Natural killer cell (primary cell): ENCODE data around the gene CHTOP. TPM values are rescaled to one million over a fixed set of nuclear protein-coding genes. Genes with fewer than 3 reads are reported as not detected.

Experiments
- ATAC-seq, 3 donors: fragments of 150-1000 bp in 2 of 3; fragments of 200-7000 bp in 1 of 3; cut with Tn5 transposase; 1 replicate in 1 of 3; 2 replicates in 2 of 3; pipeline ENCODE4 v1.10.0; 2021; ENCODE audit warnings: mild to moderate bottlenecking in 2 of 3, moderate library complexity in 2 of 3
- DNase-seq, 2 donors: peaks; one replicate each; pipeline versions ENCODE4 v3.0.0 to v3.0.0-alpha.2; 2013 to 2021; ENCODE audit warnings: mixed read lengths in 1 of 2
- H3K27ac ChIP-seq: one replicate; pipeline ENCODE4 v1.5.1; 2013; ENCODE audit warnings: mild to moderate bottlenecking, low read length
- H3K27me3 ChIP-seq: one replicate; pipeline ENCODE4 v1.6.1; 2013; ENCODE audit warnings: low read length; ENCODE audit not compliant: control insufficient read depth, insufficient read depth
- H3K36me3 ChIP-seq: one replicate; pipeline ENCODE4 v1.6.1; 2013; ENCODE audit warnings: low read length; ENCODE audit not compliant: control insufficient read depth, insufficient read depth
- H3K4me1 ChIP-seq: one replicate; pipeline ENCODE4 v1.6.1; 2013; ENCODE audit warnings: low read length; ENCODE audit not compliant: control insufficient read depth, insufficient read depth
- H3K4me3 ChIP-seq: one replicate; pipeline ENCODE4 v1.5.1; 2013; ENCODE audit warnings: low read length
- H3K9me3 ChIP-seq: one replicate; pipeline ENCODE4 v1.6.1; 2013; ENCODE audit warnings: low read length; ENCODE audit not compliant: control insufficient read depth, insufficient read depth
- H3K27ac Mint-ChIP-seq, 2 donors: one replicate each; pipeline ENCODE4 v1.8.0; 2022; ENCODE audit warnings: mild to moderate bottlenecking in 2 of 2, mixed read lengths in 2 of 2, moderate library complexity in 1 of 2
- H3K27me3 Mint-ChIP-seq, 2 donors: one replicate each; pipeline ENCODE4 v1.8.0; 2022; ENCODE audit warnings: low read depth in 2 of 2, mixed read lengths in 2 of 2
- H3K36me3 Mint-ChIP-seq: one replicate; pipeline ENCODE4 v1.8.0; 2022; ENCODE audit warnings: mixed read lengths
- H3K4me1 Mint-ChIP-seq, 2 donors: one replicate each; pipeline ENCODE4 v1.8.0; 2022; ENCODE audit warnings: mixed read lengths in 2 of 2
- H3K4me3 Mint-ChIP-seq: one replicate; pipeline ENCODE4 v1.8.0; 2022; ENCODE audit warnings: mild to moderate bottlenecking, moderate library complexity, mixed read lengths
- H3K9me3 Mint-ChIP-seq, 2 donors: one replicate each; pipeline ENCODE4 v1.8.0; 2022; ENCODE audit warnings: mixed read lengths in 2 of 2
- WGBS: methylation state at CpG from one replicate; pipeline ENCODE4 v1.1.7; 2013; ENCODE audit warnings: missing lambda C conversion rate; ENCODE audit not compliant: insufficient coverage; 5-methylcytosine and 5-hydroxymethylcytosine counted together
- intact Hi-C: fragments of 100-400 bp; cut with micrococcal nuclease; formaldehyde crosslinking; loops from one replicate; pipeline ENCODE4 v1.14.2; 2022
- total RNA-seq, 4 donors: library from RNA; stranded (reverse); fragments of 120-200 nt in 1 of 4; gene quantifications; one replicate each; pipeline versions ENCODE4 v1.2.3 to v1.2.4, GENCODE V29; 2013 to 2022
- TF ChIP-seq, protein P1 (sequence below): fragments of 200-600 bp; IDR thresholded peaks from one replicate; pipeline ENCODE4 v1.8.0; 2022; ENCODE audit warnings: antibody characterized with exemption

The CHTOP gene
- total RNA-seq, 3 donors from 2014 or later (not counting 1 experiment from before 2014, with no cell fraction given), result 94.7 to 110 (median 106) TPM

- Mint-ChIP-seq H3K36me3 (no peaks in the 10 kb centered on the region), H3K27me3 (no peaks in the 10 kb centered on the region), H3K9me3 (no peaks in the 10 kb centered on the region), H3K27ac (peak within 1 kb of the TSS; percentile 79 to 93), H3K4me3 (peak within 1 kb of the TSS; percentile 92), H3K4me1 (peaks cover 7 to 13% of the 10 kb centered on the region in 2 donors)
- peaks cover 31% of the 10 kb centered on the region for H3K36me3 ChIP-seq
- H3K4me1 ChIP-seq, result peaks cover 18% of the 10 kb centered on the region
- intact Hi-C loops, result loop anchor here (1.0 kb wide), 1 partner anchor 13 kb away; no protein-coding TSS in a partner anchor
- ATAC-seq (peak; percentile 97 to 98 (median 97)), DNase-seq (peak; percentile 86 to 91)
- WGBS, result 3% methylated on average over 53 of the region's 53 CpGs
- H3K4me3 ChIP-seq, result peak within 1 kb of the TSS; percentile 73
- peak within 1 kb of the TSS; percentile 76 for H3K27ac ChIP-seq
- TF ChIP-seq, protein P1, sequence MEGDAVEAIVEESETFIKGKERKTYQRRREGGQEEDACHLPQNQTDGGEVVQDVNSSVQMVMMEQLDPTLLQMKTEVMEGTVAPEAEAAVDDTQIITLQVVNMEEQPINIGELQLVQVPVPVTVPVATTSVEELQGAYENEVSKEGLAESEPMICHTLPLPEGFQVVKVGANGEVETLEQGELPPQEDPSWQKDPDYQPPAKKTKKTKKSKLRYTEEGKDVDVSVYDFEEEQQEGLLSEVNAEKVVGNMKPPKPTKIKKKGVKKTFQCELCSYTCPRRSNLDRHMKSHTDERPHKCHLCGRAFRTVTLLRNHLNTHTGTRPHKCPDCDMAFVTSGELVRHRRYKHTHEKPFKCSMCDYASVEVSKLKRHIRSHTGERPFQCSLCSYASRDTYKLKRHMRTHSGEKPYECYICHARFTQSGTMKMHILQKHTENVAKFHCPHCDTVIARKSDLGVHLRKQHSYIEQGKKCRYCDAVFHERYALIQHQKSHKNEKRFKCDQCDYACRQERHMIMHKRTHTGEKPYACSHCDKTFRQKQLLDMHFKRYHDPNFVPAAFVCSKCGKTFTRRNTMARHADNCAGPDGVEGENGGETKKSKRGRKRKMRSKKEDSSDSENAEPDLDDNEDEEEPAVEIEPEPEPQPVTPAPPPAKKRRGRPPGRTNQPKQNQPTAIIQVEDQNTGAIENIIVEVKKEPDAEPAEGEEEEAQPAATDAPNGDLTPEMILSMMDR, result no peak
- no peaks in the 10 kb centered on the region for H3K9me3 ChIP-seq
- H3K27me3 ChIP-seq, result no peaks in the 10 kb centered on the region
Observed at GRCh38 chr1:153658400-153659174, 24.7 kb downstream of the CHTOP start, which contains the start of gene SNAPIN. Gene SNAPIN (plus strand): TSS chr1:153658703. CDS start chr1:153658744, 41 bp downstream.

GRCh38 chr1:153659175-153659534 lies 25.3 kb downstream of the CHTOP start:
- peaks cover 37% of the 10 kb centered on the region for H3K36me3 ChIP-seq
- peak overlapping the region; percentile 73 for H3K4me3 ChIP-seq
- no peaks in the 10 kb centered on the region for H3K27me3 ChIP-seq
- ATAC-seq (no peak), DNase-seq (no peak)
- Mint-ChIP-seq H3K9me3 (no peaks in the 10 kb centered on the region), H3K27me3 (no peaks in the 10 kb centered on the region), H3K36me3 (no peaks in the 10 kb centered on the region), H3K4me3 (peak overlapping the region; percentile 92), H3K4me1 (peaks cover 7 to 13% of the 10 kb centered on the region in 2 donors), H3K27ac (peak overlapping the region; percentile 79 to 93)
- peaks cover 18% of the 10 kb centered on the region for H3K4me1 ChIP-seq
- peak overlapping the region; percentile 76 for H3K27ac ChIP-seq
- 58% methylated on average over 8 of the region's 8 CpGs for WGBS
- no peaks in the 10 kb centered on the region for H3K9me3 ChIP-seq
- intact Hi-C loops, result no loop called here
- TF ChIP-seq, protein P1, result no peak

GRCh38 chr1:153659656-153660055 lies 25.8 kb downstream of the CHTOP start:
- no peaks in the 10 kb centered on the region for H3K9me3 ChIP-seq
- intact Hi-C loops, result no loop called here
- H3K4me3 ChIP-seq, result no peak overlapping the region
- DNase-seq (no peak), ATAC-seq (no peak)
- Mint-ChIP-seq H3K27me3 (no peaks in the 10 kb centered on the region), H3K36me3 (no peaks in the 10 kb centered on the region), H3K4me3 (peak overlapping the region; percentile 92), H3K4me1 (peaks cover 7 to 13% of the 10 kb centered on the region in 2 donors), H3K27ac (peak overlapping the region; percentile 79 to 93), H3K9me3 (no peaks in the 10 kb centered on the region)
- H3K27ac ChIP-seq, result no peak overlapping the region
- H3K27me3 ChIP-seq, result no peaks in the 10 kb centered on the region
- 96% methylated on average over 6 of the region's 9 CpGs for WGBS
- H3K4me1 ChIP-seq, result peaks cover 18% of the 10 kb centered on the region
- H3K36me3 ChIP-seq, result peaks cover 42% of the 10 kb centered on the region
- TF ChIP-seq, protein P1, result no peak
